GM18873 (cell line): ENCODE measurements around the gene RNF217.
"Not testable (repeated sequence)": the region's sequence is repeated elsewhere in the genome, so short reads cannot be mapped to it uniquely, and the experiment has no call there.

Experiments
- ATAC-seq: cut with Tn5 transposase; IDR thresholded peaks from one replicate; pipeline ENCODE4 v1.9.1; 2021; ENCODE audit warnings: mild to moderate bottlenecking, moderate library complexity, moderate number of reproducible peaks; ENCODE audit not compliant: unreplicated experiment, low FRiP score

Gene RNF217

DNA sequence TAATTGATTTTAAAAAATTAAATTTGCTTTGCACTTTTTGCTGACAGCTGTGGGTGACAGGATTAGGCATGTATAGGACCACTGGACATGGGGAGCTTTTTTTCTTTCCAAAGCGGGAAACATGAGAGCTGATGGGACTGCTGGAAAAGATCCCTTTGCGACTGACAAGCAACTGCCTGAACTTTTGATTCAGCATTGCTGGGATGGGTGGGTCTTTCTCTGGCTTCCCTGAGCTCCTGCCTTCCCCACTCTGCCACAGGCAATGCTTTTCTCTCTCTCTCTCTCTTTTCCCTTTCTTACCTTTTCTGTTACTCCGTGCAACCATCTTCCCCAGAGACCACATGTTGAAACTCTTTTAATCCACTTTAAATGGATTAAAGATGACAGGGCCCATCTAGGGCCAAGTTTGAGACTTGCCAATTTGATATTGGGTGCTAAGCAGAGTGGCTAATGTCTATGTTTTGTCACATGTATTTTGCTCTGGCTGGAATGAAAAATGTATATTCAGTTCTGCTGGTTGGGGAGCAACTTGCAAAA lies 157.9 kb downstream of the RNF217 start:
- ATAC-seq = no peak

GRCh38 chr6:125121894-125122293 lies 159.7 kb downstream of the RNF217 start:
- ATAC-seq = no peak

GRCh38 chr6:125123051-125123450 lies 160.8 kb downstream of the RNF217 start:
- no peak for ATAC-seq

- ATAC-seq = no peak
Measured at GRCh38 chr6:125123468-125124048, 161.3 kb downstream of the RNF217 start.

DNA sequence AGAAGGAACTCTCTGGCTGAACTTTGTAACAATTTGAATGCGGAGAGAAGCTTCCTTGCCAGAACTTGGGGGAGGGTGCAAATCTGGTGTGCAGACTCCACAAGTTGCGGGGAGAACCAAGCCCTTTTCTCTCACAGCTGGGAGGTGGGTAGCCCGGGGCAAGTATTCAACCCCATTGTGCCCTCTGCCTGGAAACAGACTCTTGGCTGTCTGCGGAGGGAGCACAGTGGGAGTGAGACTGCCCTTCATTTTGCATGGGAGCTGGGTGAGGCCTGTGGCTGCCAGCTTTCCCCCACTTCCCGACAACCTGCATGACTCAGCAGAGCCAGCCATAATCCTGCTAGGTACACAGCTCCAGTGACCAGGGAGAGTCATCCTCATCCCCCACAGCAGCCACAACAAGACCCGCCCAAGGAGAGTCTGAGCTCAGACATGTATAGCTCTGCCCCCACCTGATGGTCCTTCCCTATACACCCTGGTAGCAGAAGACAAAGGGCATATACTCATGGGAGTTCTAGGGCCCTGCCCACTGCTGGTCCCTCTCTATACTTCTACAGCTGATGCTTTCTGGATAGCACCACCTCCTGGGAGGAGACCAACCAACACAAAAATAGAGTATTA lies 161.9 kb downstream of the RNF217 start:
- ATAC-seq = no peak

DNA sequence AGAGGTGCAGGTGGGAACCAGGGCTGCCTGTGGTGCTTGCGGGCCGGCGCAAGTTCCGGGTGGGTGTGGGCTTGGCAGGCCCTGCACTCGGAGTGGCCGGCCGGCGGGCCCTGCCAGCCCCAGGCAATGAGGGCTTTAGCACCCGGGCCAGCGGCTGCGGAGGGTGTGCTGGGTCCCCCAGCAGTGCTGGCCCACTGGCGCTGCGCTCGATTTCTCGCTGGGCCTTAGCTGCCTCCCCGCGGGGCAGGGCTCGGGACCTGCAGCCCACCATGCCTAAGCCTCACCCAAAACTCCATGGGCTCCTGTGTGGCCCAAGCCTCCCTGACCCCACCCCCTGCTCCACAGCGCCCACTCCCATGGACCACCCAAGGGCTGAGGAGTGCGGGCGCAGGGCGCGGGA lies 163.6 kb downstream of the RNF217 start:
- not testable (repeated sequence) for ATAC-seq

DNA sequence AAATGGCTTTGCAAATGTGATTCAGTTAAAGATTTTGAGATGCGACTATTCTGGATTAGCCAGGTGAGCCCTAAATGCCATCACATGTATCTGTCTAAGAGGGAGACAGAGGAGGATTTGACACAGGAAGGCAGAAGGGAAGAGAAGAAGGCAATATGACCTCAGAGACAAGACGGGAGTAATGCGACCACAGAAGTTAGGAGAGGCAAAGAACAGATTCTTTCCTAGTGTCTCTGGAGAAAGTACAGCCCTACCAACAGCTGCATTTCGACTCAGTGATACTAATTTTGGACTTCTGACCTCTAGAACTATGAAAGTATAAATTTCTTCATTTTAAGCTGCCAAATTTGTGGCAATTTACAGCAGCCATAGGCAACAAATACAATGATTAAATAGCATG lies 167.1 kb downstream of the RNF217 start:
- no peak for ATAC-seq

- ATAC-seq = no peak
Measured at GRCh38 chr6:125132058-125132457, 169.8 kb downstream of the RNF217 start.

DNA sequence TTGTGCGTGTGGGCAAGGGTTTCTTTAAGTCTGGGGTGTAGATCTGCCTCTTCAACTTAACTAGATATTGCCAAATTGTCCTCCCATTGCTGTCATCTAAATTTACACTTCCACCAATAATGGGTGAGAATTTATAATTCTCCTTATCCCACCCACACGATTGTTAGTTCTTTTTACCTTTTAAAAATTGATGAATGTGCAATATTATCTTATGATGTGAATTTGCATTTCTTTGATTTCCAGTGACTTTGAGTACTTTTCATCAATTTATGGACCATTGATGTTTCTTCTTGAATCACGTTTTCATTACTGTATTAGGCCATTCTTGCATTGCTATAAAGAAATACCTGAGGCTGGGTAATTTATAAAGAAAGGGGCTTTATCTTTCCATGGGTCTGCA lies 174.1 kb downstream of the RNF217 start:
- no peak for ATAC-seq

DNA sequence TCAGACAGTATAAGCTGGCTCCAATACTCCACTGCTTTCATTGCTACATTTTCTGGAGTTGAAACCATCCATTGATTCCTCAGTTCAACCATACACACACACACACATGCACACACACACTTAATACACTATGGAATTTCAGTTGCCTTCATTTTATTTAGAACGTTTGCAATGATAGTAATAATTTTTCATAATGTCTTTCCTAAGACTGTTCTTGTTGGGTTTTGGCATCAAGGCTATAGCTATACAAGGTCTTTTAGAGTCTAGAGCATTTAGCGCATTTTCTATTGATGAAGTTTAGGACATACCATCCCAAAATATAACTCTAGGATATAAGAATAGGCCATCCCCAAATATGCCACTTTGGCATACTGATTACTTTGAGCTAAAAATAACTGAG lies 175.8 kb downstream of the RNF217 start:
- no peak for ATAC-seq

DNA sequence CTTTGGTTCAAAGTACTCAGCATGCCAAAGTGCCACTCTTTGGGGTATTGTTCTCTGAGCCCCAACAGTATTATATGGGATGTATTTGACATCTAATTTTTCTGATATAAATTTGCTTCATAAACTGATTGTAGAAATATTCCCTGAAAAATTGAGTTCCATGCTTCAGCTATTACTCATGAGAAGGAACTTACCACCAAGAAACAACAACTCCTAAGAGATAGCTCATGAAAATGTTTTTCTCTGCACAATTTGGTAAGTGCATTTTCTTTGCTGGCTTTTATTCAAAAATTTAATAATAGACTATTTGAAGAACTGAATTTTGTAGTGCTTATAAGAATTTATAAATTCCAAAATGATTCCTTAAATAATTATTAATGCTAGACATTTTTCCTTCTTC lies 178.6 kb downstream of the RNF217 start:
- ATAC-seq = no peak
